Osteocyte (in vitro differentiated cells): Measurements from ENCODE around the gene ARHGAP42. TPM values are rescaled to one million over a fixed set of nuclear protein-coding genes. Genes with fewer than 3 reads are reported as not detected.

Experiments used
- DNase-seq: peaks from one replicate; pipeline ENCODE4 v3.0.0; 2021; ENCODE audit warnings: mixed read lengths; ENCODE audit not compliant: unreplicated experiment; ENCODE audit errors: extremely low spot score
- H3K27ac Mint-ChIP-seq: one replicate; pipeline ENCODE4 v1.8.0; 2021; ENCODE audit warnings: mild to moderate bottlenecking, mixed read lengths; ENCODE audit not compliant: unreplicated experiment
- H3K27me3 Mint-ChIP-seq: one replicate; pipeline ENCODE4 v1.8.0; 2021; ENCODE audit warnings: mixed read lengths; ENCODE audit not compliant: unreplicated experiment
- H3K36me3 Mint-ChIP-seq: one replicate; pipeline ENCODE4 v1.8.0; 2021; ENCODE audit warnings: mixed read lengths; ENCODE audit not compliant: unreplicated experiment
- H3K4me1 Mint-ChIP-seq: one replicate; pipeline ENCODE4 v1.8.0; 2021; ENCODE audit warnings: mixed read lengths; ENCODE audit not compliant: unreplicated experiment
- H3K4me3 Mint-ChIP-seq: one replicate; pipeline ENCODE4 v1.8.0; 2021; ENCODE audit warnings: mild to moderate bottlenecking, moderate library complexity, mixed read lengths; ENCODE audit not compliant: unreplicated experiment
- H3K9me3 Mint-ChIP-seq: one replicate; pipeline ENCODE4 v1.8.0; 2021; ENCODE audit warnings: mixed read lengths; ENCODE audit not compliant: unreplicated experiment
- total RNA-seq: library from RNA; stranded (reverse); gene quantifications from 2 replicates; pipeline ENCODE4 v1.2.1, GENCODE V29; 2021
- TF ChIP-seq, protein P1 (sequence below): fragments of 200-600 bp; sonication (generic); IDR thresholded peaks from 2 replicates; pipeline ENCODE4 v1.5.0; 2021; ENCODE audit warnings: antibody characterized with exemption, mild to moderate bottlenecking, moderate library complexity

Gene ARHGAP42
- total RNA-seq, 1 donor from 2014 or later, result 12.7 TPM

DNA sequence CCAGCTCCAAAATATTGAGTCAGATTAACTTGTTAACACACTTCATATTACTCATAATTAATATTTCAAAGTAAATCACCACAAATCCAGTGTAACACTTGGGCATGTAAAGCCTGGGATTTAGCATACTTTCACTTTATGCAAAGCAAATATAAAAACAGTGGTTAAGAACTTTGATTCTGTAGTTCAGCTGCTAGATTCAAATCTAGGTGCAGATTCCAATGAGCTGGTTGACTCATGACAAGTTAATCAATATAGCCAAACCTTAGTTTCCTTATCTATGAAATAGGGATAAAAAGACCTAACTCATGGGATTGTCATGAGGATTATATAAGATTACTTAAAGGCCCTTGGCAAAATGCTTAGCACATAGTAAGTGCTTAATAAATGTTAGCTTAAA is 45.9 kb downstream of the ARHGAP42 start:
- H3K4me3 Mint-ChIP-seq, result no peak overlapping the region
- H3K27me3 Mint-ChIP-seq, result no peaks in the 10 kb centered on the region
- peaks cover 30% of the 10 kb centered on the region for H3K4me1 Mint-ChIP-seq
- no peak for DNase-seq
- peaks cover 3% of the 10 kb centered on the region for H3K36me3 Mint-ChIP-seq
- TF ChIP-seq, protein P1, sequence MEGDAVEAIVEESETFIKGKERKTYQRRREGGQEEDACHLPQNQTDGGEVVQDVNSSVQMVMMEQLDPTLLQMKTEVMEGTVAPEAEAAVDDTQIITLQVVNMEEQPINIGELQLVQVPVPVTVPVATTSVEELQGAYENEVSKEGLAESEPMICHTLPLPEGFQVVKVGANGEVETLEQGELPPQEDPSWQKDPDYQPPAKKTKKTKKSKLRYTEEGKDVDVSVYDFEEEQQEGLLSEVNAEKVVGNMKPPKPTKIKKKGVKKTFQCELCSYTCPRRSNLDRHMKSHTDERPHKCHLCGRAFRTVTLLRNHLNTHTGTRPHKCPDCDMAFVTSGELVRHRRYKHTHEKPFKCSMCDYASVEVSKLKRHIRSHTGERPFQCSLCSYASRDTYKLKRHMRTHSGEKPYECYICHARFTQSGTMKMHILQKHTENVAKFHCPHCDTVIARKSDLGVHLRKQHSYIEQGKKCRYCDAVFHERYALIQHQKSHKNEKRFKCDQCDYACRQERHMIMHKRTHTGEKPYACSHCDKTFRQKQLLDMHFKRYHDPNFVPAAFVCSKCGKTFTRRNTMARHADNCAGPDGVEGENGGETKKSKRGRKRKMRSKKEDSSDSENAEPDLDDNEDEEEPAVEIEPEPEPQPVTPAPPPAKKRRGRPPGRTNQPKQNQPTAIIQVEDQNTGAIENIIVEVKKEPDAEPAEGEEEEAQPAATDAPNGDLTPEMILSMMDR, result no peak
- no peak overlapping the region for H3K27ac Mint-ChIP-seq
- no peaks in the 10 kb centered on the region for H3K9me3 Mint-ChIP-seq

DNA sequence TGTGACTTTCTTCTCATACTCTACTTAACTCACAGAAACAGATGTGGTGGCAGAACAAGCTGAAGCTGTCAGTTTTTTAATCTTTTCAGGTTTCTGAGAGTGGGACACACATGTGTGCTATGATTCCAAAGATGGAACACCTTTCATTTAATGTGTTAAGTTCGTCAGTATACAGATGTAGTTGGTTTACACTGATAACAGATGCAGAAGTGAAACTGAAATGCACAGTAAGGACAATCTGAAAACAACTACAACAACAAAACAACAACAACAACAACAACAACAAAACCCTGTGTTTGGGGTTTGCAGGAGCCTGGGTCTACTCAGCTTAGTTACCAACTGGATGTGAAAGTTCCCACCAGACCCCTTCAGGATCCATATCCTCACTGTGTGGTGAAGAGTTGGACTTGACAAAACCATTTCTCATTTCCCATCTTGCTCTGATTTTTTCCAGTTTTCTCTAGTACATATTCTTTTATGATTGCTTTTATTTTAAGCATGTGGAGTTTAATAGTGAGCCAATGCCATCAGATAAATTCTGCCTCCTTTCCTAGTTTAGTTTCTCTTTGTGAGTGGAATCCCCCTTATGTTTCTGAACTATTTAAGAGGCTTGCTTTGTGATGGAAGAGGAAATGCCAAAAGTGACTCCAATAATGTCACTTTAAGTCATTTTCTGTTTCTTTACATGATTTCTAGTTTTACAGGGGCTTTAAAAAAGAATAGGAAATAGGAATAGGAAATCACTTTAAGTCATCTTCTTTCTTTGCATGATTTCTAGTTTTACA is 47.8 kb downstream of the ARHGAP42 start:
- no peak overlapping the region for H3K4me3 Mint-ChIP-seq
- H3K9me3 Mint-ChIP-seq, result no peaks in the 10 kb centered on the region
- peaks cover 3% of the 10 kb centered on the region for H3K36me3 Mint-ChIP-seq
- peak overlapping the region; percentile 35 for H3K27ac Mint-ChIP-seq
- no peak for DNase-seq
- peaks cover 49% of the 10 kb centered on the region for H3K4me1 Mint-ChIP-seq
- TF ChIP-seq, protein P1, result no peak
- no peaks in the 10 kb centered on the region for H3K27me3 Mint-ChIP-seq

DNA sequence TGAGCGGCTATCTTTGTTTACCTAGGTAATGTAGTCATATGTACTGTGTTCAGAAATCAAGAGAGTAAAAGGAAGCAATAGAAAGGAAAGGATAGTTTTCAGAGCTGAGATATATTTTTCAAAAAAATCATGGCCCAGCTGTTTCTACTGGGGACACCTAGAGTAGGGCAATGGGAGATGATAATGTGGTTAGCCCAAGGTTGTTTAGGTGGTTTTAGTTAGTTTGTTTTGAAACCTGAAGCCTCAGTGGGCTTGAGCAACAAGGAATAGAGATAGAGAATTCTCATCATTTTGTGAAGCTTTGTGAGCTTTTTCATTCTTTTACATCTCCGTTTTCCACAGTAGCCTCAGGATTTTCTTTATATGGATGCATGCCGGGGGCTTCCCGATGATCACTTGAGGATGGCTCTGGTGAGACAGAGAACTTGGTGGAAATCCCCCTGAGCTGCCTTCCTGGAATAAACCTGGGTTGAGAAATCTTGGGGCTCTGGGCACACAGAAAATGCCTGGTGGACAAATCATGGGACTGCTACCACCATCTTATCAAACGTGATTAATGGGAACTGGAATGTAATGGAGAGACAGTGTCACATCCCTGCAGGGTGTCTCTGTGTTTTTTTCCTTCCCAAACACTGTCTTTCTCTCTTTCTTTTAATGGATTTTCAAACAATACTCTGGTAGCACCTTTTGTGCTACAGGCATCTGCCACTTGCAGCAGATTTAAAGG is 49.0 kb downstream of the ARHGAP42 start:
- no peak for DNase-seq
- Mint-ChIP-seq H3K4me1 (peaks cover 60% of the 10 kb centered on the region), H3K4me3 (no peak overlapping the region), H3K27me3 (no peaks in the 10 kb centered on the region), H3K9me3 (no peaks in the 10 kb centered on the region), H3K27ac (peak overlapping the region; percentile 7), H3K36me3 (peaks cover 3% of the 10 kb centered on the region)
- TF ChIP-seq, protein P1, result no peak

DNA sequence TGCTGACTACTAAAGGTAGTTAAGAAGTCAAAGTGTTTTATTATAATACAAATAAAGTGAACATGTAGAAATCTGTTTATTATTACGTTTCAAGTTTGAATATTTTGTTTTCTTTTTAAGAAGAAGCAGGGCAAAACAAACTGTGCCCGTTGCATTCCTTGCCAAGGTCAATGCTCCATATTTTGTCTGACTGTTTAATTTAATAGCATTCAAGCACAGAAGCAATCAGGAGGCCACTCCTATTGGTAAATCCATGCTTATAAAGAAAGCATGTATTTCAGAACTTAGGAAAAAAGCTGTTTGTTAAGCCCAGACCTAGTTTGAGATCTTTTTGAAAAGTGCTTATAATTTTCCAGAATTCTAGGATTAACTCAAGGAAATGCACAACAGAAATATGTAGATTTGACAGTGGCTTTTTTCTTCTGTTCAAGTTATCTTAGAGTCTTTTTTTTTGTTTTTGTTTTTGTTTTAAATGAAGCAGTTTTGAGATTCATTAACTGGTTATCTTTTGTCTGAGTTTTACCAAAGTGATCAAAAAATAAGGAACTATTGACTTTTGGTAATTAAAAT is 51.7 kb downstream of the ARHGAP42 start:
- Mint-ChIP-seq H3K9me3 (no peaks in the 10 kb centered on the region), H3K4me1 (peaks cover 66% of the 10 kb centered on the region), H3K4me3 (peak overlapping the region; percentile 15), H3K27ac (peak overlapping the region; percentile 80), H3K27me3 (no peaks in the 10 kb centered on the region), H3K36me3 (peaks cover 3% of the 10 kb centered on the region)
- no peak for DNase-seq
- TF ChIP-seq, protein P1, result no peak

DNA sequence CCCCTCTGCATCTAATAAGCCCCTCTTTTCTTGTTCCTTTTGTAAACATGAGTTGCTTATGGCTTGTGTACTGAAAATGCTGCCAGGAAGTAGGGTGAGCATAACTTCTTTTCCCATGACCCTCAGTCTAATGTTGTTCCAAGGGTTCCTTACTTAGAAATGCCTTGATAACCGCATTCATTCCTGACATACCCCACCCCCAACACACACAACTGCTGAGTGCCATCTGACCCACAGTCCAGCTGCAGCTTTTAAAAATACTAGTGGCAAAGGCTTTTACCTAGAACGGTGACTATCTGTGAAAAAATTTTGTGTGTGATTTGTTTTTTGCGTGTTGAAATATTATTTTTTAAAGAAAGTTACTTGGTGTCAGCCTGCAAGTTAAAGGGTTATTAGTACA is 52.6 kb downstream of the ARHGAP42 start:
- H3K4me1 Mint-ChIP-seq, result peaks cover 66% of the 10 kb centered on the region
- peak overlapping the region; percentile 21 for H3K4me3 Mint-ChIP-seq
- peak overlapping the region; percentile 80 for H3K27ac Mint-ChIP-seq
- H3K27me3 Mint-ChIP-seq, result no peaks in the 10 kb centered on the region
- DNase-seq, result no peak
- H3K36me3 Mint-ChIP-seq, result peaks cover 3% of the 10 kb centered on the region
- H3K9me3 Mint-ChIP-seq, result no peaks in the 10 kb centered on the region
- TF ChIP-seq, protein P1, result no peak
